ENCODE data around the gene ATRAID.

- TF ChIP-seq CTCF (IDR thresholded peaks at IDR 0.05): no peak
- no peak for TF ChIP-seq EP300 (IDR thresholded peaks at IDR 0.05)
Measured at GRCh38 chr2:27194538-27195354, 17.1 kb upstream of the ATRAID start.
